ENCODE data around the gene OR4C11. TPM values are rescaled to one million over a fixed set of nuclear protein-coding genes. Genes with fewer than 3 reads are reported as not detected.

The OR4C11 gene
- not detected for polyA plus RNA-seq (2012; ENCODE audit: insufficient read depth, insufficient read length, low read depth)

GRCh38 chr11:55607545-55607944 lies at the start of gene OR4C11:
OR4C11 (minus strand) TSS chr11:55607645; CDS start chr11:55604373, 3,272 bp downstream.
- H3K4me1 ChIP-seq = no peaks in the 10 kb centered on the region
- no peaks in the 10 kb centered on the region for H3K36me3 ChIP-seq
- no peak for TF ChIP-seq CTCF (IDR thresholded peaks at IDR 0.05; ENCODE audit: low read depth, low read length)
- no peaks in the 10 kb centered on the region for H3K27me3 ChIP-seq
- DNase-seq = no peak
- no peaks in the 10 kb centered on the region for H3K9me3 ChIP-seq
- H3K4me3 ChIP-seq (ENCODE audit: low read depth, low read length) = no peak within 1 kb of the TSS

GRCh38 chr11:55655096-55655495 lies 47.7 kb upstream of the OR4C11 start:
- no peak for TF ChIP-seq CTCF (IDR thresholded peaks at IDR 0.05; ENCODE audit: low read depth, low read length)
- no peaks in the 10 kb centered on the region for H3K9me3 ChIP-seq
- H3K4me3 ChIP-seq (ENCODE audit: low read depth, low read length) = no peak overlapping the region
- H3K36me3 ChIP-seq = no peaks in the 10 kb centered on the region
- no peak for DNase-seq
- H3K27me3 ChIP-seq = no peaks in the 10 kb centered on the region
- H3K4me1 ChIP-seq = no peaks in the 10 kb centered on the region

GRCh38 chr11:55652560-55652959 lies 45.1 kb upstream of the OR4C11 start:
- Histone ChIP-seq H3K27me3 (no peaks in the 10 kb centered on the region), H3K9me3 (no peaks in the 10 kb centered on the region)

GRCh38 chr11:55648027-55648426 lies 40.6 kb upstream of the OR4C11 start, which contains the start of gene OR4S2:
OR4S2 (plus strand) TSS chr11:55648327; CDS start chr11:55650904, 2,577 bp downstream.
- no peaks in the 10 kb centered on the region for H3K9me3 ChIP-seq
- H3K36me3 ChIP-seq = no peaks in the 10 kb centered on the region
- TF ChIP-seq CTCF (IDR thresholded peaks at IDR 0.05; ENCODE audit: low read depth, low read length) = no peak
- H3K4me3 ChIP-seq (ENCODE audit: low read depth, low read length) = no peak within 1 kb of the TSS
- no peaks in the 10 kb centered on the region for H3K27me3 ChIP-seq
- DNase-seq = no peak
- H3K4me1 ChIP-seq = no peaks in the 10 kb centered on the region

More at GRCh38 chr11:55652560-55652959, 45.1 kb upstream of the OR4C11 start:
- H3K36me3 ChIP-seq = no peaks in the 10 kb centered on the region
- DNase-seq = no peak
- H3K4me1 ChIP-seq = no peaks in the 10 kb centered on the region
- no peak for TF ChIP-seq CTCF (IDR thresholded peaks at IDR 0.05; ENCODE audit: low read depth, low read length)
- H3K4me3 ChIP-seq (ENCODE audit: low read depth, low read length) = no peak overlapping the region

GRCh38 chr11:55634813-55635212 lies 27.4 kb upstream of the OR4C11 start, which contains the start of gene OR4P4:
OR4P4 (plus strand) TSS chr11:55635113.
- Histone ChIP-seq H3K27me3 (no peaks in the 10 kb centered on the region), H3K9me3 (no peaks in the 10 kb centered on the region), H3K4me3 (ENCODE audit: low read depth, low read length) (no peak within 1 kb of the TSS), H3K4me1 (no peaks in the 10 kb centered on the region), H3K36me3 (no peaks in the 10 kb centered on the region)
- no peak for DNase-seq
- TF ChIP-seq CTCF (IDR thresholded peaks at IDR 0.05; ENCODE audit: low read depth, low read length) = no peak

- no peaks in the 10 kb centered on the region for H3K4me1 ChIP-seq
- DNase-seq = no peak
- TF ChIP-seq CTCF (IDR thresholded peaks at IDR 0.05; ENCODE audit: low read depth, low read length) = no peak
- no peak overlapping the region for H3K4me3 ChIP-seq (ENCODE audit: low read depth, low read length)
- no peaks in the 10 kb centered on the region for H3K27me3 ChIP-seq
- H3K36me3 ChIP-seq = no peaks in the 10 kb centered on the region
- no peaks in the 10 kb centered on the region for H3K9me3 ChIP-seq
Observed at GRCh38 chr11:55624531-55624930, 17.1 kb upstream of the OR4C11 start.

Measured in BE2C (cell line).